Measurements from ENCODE around the gene CMC2. TPM values are rescaled to one million over a fixed set of nuclear protein-coding genes. Genes with fewer than 3 reads are reported as not detected.

Gene CMC2
- total RNA-seq, 4 donors from 2014 or later: 14.0 to 54.5 (median 34.3) TPM

- Histone ChIP-seq H3K4me3 (no peak overlapping the region), H3K9me3 (no peaks in the 10 kb centered on the region), H3K36me3 (peaks cover 0 to 7% (median 0%) of the 10 kb centered on the region in 3 donors), H3K27me3 (no peaks in the 10 kb centered on the region), H3K27ac (no peak overlapping the region), H3K4me1 (peaks cover 0 to 3% (median 0%) of the 10 kb centered on the region in 4 donors)
- no peak for DNase-seq
- TF ChIP-seq POLR2A (IDR thresholded peaks at IDR 0.05) (no peak), CTCF (IDR thresholded peaks at IDR 0.05) (no peak)
Observed at GRCh38 chr16:80984124-80984892, 22.4 kb downstream of the CMC2 start.

GRCh38 chr16:80982646-80983045 is 24.0 kb downstream of the CMC2 start:
- H3K27ac ChIP-seq: no peak overlapping the region
- no peaks in the 10 kb centered on the region for H3K9me3 ChIP-seq

GRCh38 chr16:80981103-80981502 is 25.6 kb downstream of the CMC2 start:
- H3K27me3 ChIP-seq: no peaks in the 10 kb centered on the region
- DNase-seq: no peak
- H3K4me3 ChIP-seq: no peak overlapping the region
- H3K4me1 ChIP-seq: peaks cover 0 to 3% (median 0%) of the 10 kb centered on the region in 4 donors
- TF ChIP-seq CTCF (IDR thresholded peaks at IDR 0.05) (no peak), POLR2A (IDR thresholded peaks at IDR 0.05) (no peak)
- peaks cover 0 to 7% (median 0%) of the 10 kb centered on the region in 3 donors for H3K36me3 ChIP-seq
- no peak overlapping the region for H3K27ac ChIP-seq
- H3K9me3 ChIP-seq: no peaks in the 10 kb centered on the region

More at GRCh38 chr16:80982646-80983045, 24.0 kb downstream of the CMC2 start:
- Histone ChIP-seq H3K27me3 (no peaks in the 10 kb centered on the region), H3K36me3 (peaks cover 0 to 7% (median 0%) of the 10 kb centered on the region in 3 donors), H3K4me3 (no peak overlapping the region), H3K4me1 (peaks cover 0 to 3% (median 0%) of the 10 kb centered on the region in 4 donors)
- no peak for TF ChIP-seq POLR2A (IDR thresholded peaks at IDR 0.05)
- TF ChIP-seq CTCF (IDR thresholded peaks at IDR 0.05): no peak
- DNase-seq: no peak

GRCh38 chr16:80976946-80977345 is 29.7 kb downstream of the CMC2 start:
- no peak for DNase-seq
- TF ChIP-seq CTCF (IDR thresholded peaks at IDR 0.05) (no peak), POLR2A (IDR thresholded peaks at IDR 0.05) (no peak)
- Histone ChIP-seq H3K36me3 (peaks cover 0 to 15% (median 0%) of the 10 kb centered on the region in 3 donors), H3K9me3 (no peaks in the 10 kb centered on the region), H3K4me3 (no peak overlapping the region), H3K27me3 (no peaks in the 10 kb centered on the region), H3K4me1 (no peaks in the 10 kb centered on the region), H3K27ac (no peak overlapping the region)

- no peak for TF ChIP-seq POLR2A (IDR thresholded peaks at IDR 0.05)
- peak in 3 of 6 experiments; percentile 22 to 34 (median 24) for TF ChIP-seq CTCF (IDR thresholded peaks at IDR 0.05)
- Histone ChIP-seq H3K4me1 (no peaks in the 10 kb centered on the region), H3K27ac (no peak overlapping the region), H3K9me3 (no peaks in the 10 kb centered on the region), H3K36me3 (peaks cover 0 to 16% (median 0%) of the 10 kb centered on the region in 3 donors), H3K27me3 (no peaks in the 10 kb centered on the region), H3K4me3 (no peak overlapping the region)
- no peak for DNase-seq
Observed at GRCh38 chr16:80974649-80975376, 31.9 kb downstream of the CMC2 start.

Measured in Peyer's patch (tissue), 4 donors.